ENCODE measurements around the gene SEL1L. TPM values are rescaled to one million over a fixed set of nuclear protein-coding genes. Genes with fewer than 3 reads are reported as not detected.

SEL1L gene
- total RNA-seq, 1 donor from 2014 or later, result 59.0 TPM

DNA sequence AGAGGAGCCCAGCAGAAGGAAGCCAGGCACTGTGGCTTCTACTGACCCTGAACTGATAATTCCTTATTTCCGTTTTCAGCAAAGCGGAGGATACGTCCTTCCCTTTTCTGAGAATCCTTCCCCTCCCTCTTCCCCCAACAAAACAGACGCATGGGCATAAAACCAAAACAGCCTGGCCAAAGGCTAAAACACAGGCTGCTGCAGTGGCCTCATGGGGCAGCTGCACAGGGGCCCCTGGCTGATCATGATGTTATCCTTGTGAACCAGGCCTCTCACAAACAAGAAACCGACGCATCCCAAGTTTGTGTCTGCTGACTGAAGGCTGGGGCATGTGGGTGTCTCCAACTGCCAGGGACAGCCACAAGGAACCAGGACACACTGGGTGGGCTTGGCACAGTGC, 110.1 kb downstream of the SEL1L start:
- no peak overlapping the region for H3K4me3 Mint-ChIP-seq
- H3K4me1 Mint-ChIP-seq (ENCODE audit: unreplicated experiment), result peaks cover 13% of the 10 kb centered on the region
- peaks cover 12% of the 10 kb centered on the region for H3K36me3 Mint-ChIP-seq
- no peaks in the 10 kb centered on the region for H3K9me3 Mint-ChIP-seq
- H3K27me3 Mint-ChIP-seq, result no peaks in the 10 kb centered on the region
- H3K27ac Mint-ChIP-seq, result no peak overlapping the region
- DNase-seq (ENCODE audit: extremely low spot score, unreplicated experiment), result no peak
- TF ChIP-seq, protein P1, sequence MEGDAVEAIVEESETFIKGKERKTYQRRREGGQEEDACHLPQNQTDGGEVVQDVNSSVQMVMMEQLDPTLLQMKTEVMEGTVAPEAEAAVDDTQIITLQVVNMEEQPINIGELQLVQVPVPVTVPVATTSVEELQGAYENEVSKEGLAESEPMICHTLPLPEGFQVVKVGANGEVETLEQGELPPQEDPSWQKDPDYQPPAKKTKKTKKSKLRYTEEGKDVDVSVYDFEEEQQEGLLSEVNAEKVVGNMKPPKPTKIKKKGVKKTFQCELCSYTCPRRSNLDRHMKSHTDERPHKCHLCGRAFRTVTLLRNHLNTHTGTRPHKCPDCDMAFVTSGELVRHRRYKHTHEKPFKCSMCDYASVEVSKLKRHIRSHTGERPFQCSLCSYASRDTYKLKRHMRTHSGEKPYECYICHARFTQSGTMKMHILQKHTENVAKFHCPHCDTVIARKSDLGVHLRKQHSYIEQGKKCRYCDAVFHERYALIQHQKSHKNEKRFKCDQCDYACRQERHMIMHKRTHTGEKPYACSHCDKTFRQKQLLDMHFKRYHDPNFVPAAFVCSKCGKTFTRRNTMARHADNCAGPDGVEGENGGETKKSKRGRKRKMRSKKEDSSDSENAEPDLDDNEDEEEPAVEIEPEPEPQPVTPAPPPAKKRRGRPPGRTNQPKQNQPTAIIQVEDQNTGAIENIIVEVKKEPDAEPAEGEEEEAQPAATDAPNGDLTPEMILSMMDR (conservative IDR thresholded peaks at IDR 0.05), result no peak

Other genes with a start within 250 kb of the SEL1L start
- 40.4 and 105 TPM in 2 replicates for gene STON2, start 133.5 kb downstream of the SEL1L start, total RNA-seq (ENCODE audit: low replicate concordance)